GM18519 (cell line): ENCODE data around the gene DOCK10.
A peak's percentile ranks its signal among the peaks of the same experiment; 100 is the strongest.

ENCODE experiments used
- ATAC-seq: cut with Tn5 transposase; IDR thresholded peaks from one replicate; pipeline ENCODE4 v1.9.1; 2021; ENCODE audit warnings: mild to moderate bottlenecking, moderate library complexity; ENCODE audit not compliant: unreplicated experiment, low FRiP score

Gene DOCK10

DNA sequence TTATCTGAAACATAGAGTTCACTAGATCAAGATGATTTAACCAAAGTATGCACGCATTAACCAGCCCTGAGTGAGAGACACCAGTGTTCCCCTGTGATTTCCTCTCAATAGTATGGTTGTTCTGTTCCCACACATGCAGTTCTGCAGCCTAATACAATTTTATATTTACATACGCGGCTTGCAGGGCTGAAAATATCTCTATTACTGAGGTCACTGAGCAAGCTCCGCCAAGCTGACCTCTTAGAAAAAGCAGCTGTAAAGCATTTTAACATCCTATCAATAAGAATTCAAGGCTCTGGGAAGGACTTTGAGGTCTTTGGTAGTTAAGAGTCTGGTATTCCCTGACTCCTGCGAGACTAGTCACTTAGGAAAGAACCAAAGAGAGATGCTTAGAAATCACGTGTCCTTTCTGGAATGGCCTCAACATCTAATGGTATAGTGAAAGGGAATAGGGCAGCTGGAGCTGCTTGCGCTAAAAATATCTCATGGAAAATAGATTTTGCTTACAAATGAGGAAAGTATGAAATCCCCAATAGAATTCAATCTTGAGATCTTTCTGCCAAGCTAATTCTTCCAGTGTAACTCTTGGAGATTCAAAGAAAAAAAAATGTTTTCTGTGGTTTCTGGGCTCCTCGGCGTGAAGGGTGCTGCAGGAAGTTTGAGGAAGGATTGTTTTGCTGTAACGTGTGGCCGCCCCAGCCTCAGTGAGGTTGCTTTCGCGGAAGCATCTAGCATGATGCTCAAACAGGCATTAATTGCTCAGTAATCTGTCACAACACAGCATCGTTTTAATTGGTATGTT is 59.2 kb downstream of the DOCK10 start:
- ATAC-seq: no peak

DNA sequence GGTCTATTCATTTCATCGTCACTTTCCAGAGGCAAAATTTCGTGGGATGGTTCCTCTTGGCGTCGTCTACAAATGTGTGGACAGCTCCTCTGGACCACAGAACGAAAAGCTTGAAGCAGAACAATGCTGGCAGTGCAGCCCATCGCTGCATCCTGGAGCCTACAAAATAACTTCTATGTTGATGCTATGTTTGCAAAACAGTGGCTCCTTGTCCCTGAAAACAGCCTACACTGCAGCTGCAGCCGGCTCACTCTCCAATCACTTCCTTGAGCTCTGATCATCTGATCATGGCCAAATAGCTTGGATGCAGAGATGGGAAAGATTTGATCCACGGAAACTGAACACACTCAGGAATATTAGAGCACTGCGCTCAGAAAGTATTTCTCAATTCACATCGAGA is 60.0 kb downstream of the DOCK10 start:
- ATAC-seq: no peak

- no peak for ATAC-seq
These were observed 65.4 kb downstream of the DOCK10 start for GRCh38 chr2:224976629-224977525.

DNA sequence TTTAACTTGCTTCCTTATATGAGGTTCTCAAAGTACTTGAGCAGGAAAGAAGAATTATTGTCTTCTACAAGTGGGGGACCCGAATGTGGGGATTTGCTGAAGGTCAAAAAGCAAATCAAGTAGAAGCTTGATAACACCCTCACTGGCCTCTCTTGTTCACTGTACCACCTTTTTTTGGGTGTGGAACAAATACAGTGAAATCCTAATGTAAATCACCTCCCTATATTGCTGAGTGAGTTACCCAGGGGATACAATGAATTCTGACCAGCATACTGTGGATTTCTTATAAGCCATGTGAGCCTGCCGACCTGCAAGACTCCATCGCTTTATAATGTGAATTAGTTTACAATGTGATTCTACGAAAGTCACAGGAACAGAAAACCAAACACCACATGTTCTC is 66.5 kb downstream of the DOCK10 start:
- no peak for ATAC-seq

- no peak for ATAC-seq
These were observed 68.9 kb downstream of the DOCK10 start for GRCh38 chr2:224973112-224974016.

DNA sequence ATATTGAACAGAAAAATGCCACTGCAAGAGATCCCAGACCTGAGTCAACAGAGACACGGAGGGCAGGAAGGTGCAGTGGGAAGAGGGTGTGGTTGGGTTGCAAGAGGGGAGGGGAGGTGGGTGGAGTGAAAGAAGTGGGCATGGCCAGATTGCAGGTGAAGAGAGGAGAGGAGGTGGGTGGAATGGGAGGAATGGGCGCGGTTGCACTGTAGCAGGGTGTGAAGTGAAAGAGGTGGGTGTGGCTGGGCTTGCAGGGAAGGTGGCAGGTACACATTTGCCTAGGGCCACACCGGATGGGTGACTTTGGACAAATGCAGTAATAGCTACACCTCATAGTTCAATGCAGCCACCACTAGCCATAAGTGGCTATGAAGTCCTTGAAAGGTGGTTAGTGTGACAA is 71.1 kb downstream of the DOCK10 start:
- peak; percentile 38 for ATAC-seq

DNA sequence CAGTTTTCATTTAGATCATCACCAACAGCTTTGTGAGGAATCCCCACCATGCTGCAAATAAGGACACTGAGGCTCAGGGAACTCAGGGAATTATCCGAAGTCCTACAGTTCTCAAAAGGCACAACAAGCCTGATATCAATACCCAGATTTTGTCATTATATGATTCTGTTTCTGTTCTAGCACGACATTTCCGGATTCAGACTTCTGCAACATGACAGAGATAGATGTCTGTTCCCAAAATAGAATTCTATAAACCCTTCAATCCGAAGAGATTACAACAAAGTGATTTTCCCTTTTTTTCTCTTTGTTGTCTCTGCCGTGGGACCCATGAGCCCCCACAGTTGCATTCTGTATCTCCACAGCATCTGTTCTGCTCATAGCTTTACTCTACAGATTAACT is 72.0 kb downstream of the DOCK10 start:
- peak; percentile 34 for ATAC-seq

DNA sequence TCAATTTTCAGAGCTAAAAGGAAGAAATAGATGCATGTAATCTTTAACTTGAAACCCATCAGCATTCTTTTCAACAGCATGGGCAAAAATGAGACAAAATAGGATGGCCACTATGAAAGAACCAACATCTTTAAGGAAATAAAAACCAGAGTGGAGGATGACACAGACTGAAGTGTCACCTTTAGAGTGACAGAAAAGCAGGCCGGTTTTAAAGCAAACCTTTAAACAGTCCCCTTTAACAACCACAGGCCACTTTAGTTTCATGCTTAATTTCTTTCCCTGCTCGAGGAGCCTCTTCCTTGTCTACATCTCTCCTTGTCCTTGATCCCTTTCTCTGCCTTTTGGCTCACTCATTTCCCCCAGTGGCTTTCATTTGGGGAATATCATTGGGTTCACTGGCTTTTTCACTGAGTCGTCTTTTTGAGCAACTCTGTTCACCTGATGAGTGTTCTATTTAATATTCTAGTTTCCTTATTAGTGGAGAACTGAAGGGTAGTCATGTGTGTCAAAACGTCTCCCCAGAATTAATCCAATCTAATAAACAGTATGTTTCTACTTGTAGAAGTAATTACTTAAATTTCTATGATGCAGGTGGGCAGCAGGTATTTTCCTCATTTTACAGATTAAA is 72.5 kb downstream of the DOCK10 start:
- no peak for ATAC-seq

GRCh38 chr2:224969095-224969494 is 73.2 kb downstream of the DOCK10 start:
- ATAC-seq: no peak

- no peak for ATAC-seq
These were observed 74.2 kb downstream of the DOCK10 start for GRCh38 chr2:224968051-224968450.

DNA sequence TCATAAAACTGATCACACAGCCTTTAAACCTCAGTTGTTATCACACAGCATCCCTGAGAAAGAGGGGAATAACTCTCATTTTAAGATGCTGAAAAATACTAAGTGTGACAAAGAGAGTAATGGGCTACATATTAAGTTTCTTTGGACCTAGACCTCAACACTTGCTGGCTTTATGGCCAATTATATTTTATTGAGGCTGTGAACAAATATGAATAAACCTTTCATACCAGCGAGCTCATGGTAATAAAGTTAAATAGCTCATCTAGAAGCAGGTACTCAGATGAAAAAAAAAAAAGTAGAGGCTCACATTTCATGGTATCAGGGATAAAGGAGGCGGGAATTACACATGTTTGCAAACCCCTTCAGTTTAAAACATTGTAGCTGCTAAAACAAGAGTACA is 75.7 kb downstream of the DOCK10 start:
- ATAC-seq: no peak

- no peak for ATAC-seq
These were observed 82.7 kb downstream of the DOCK10 start for GRCh38 chr2:224959556-224959955.

- ATAC-seq: no peak
These were observed 83.4 kb downstream of the DOCK10 start for GRCh38 chr2:224958873-224959272.

DNA sequence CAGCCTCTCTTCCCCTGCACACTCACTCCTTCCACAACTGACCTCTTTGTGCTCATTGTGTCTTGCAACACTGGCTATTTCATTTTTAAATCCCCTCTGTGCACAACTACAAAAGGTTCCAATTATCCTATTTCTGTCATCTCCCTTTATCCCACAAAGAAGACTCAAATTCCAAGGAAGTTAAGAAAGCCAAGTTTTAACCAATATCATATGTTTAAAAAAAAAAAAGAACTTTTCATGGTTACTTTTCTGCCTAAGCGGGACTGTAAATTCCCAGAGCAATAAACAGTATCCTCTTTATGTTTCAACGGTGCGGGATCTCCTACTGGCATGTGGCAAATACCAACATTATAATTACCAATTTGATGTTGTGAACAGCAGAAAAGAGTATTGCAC is 83.8 kb downstream of the DOCK10 start:
- no peak for ATAC-seq

DNA sequence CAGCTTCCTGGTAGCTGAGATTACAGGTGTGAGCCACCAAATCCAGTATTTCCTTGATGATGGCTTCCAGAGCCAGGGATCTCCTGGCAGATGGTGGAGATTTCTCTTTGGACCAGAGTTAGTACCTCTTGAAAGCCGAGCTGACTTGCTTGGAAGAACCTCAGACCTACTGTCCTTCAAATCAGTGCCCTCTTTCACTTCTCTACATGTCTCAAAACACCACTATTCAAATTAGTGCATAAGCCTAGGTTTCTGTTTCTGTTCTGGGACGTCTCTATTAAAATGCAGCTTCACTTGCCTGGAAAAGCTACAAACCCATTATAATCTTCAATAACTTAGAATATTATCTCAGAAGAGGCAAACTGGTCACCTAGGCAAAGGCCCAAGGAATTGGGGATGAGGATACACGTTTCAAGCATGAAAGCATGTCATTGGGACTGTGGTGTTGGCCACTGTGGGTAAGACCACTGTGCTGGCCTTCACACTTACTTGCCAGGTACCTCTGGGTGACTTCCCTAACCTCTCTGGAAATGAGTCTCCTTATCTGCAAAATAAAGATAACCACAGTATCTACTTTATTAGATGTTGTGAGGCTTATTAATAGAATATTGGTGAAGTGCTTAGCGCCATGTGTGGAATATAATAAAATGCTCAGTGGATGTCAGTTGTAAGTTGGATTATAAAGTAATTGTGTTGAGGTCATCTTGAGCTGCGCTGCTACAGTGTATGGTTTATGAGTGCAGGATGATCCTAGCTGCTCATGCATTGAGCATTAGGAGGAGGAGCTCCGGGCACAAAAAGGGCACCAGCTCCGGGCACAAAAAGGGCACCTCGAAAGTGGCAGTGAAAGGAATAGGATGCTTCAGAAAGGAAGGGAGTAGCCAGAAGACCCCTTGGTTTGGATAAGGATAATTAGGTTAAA is 84.5 kb downstream of the DOCK10 start:
- ATAC-seq: peak; percentile 83

- ATAC-seq: no peak
These were observed 85.6 kb downstream of the DOCK10 start for GRCh38 chr2:224956706-224957105.

- ATAC-seq: no peak
These were observed 87.3 kb downstream of the DOCK10 start for GRCh38 chr2:224954980-224955379.

DNA sequence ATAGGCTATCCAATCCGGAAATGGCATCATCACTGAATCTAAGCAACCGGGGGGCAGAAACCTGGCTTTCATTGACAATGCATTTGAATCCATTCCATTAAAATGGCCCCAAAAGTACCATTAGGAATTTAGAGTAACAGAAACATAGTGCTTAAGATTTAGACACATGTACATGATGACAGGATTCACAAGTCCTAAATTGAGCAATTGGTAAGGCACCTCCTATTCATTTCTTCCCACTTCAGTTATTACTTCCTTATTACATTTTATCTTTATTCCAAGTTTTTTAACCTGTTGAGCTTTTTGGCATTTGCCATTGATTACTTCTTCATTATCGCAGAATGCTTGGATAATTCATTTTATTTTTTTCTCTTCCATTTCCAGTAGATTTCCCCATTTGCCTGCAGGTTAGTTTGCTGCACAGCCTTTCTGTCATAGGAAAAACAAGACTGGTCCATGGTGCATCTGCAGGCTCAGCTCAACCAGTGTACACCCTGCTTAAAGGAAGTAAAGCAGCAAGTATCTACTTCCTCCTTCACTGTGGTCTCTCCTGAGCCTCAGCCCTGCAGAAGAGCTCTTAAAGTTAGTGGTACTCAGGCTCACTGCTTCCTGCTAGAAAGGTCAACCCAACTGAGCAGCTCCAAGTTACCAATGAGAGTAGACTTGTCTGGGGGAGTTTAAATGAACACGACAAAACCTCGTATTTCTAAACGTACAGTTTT is 89.2 kb downstream of the DOCK10 start:
- ATAC-seq: peak; percentile 56
